Measurements from ENCODE around the gene THBD.

DNA sequence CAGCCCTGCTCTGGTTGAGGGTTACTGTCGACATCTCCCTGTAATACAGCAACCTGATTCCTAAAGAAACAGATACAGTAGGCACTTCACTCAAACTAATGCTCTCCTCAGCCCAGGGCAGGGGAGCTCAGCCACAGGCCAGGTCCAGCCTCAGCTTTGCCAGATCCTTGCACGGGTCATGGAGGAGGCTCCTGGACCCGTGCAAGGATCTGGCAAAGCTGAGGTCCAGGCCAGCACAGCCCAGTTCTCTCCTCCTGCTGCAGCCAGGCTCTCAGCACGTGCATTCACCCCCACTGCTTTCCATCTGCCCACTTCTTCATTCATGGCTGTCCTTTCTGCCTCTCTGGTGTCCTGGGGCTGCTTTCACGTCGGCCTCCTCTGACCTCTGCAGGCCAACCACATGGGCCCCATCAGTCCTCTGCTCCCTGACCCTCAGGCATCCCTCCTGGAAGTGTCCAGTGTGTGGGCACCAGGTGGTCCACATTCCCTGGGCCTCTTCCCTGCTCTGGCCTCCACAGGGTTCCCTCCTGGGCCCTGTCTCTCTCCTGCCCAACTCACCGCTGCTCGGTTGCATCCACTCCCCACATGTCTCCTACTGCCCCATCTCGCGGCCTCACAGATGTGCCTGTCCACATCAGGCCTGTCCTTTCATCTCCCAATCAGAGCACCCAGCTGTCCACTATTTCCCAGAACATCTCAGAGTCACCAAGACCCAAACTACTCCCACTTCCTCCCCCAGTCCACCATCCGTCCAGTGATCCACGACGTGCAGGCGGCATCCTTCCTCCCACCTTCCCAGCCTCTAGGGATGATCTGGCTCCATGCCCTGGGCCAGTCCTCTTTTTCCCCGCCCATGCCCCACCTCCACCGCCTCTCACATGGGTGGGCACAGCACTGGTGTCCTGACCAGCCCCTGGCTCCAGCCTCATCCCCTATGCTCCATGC, 48.4 kb upstream of the THBD start:
- TF ChIP-seq EZH2 (IDR thresholded peaks at IDR 0.05) (no peak), POLR2AphosphoS5 (IDR thresholded peaks at IDR 0.05; ENCODE audit: borderline replicate concordance, low read depth, low read length) (no peak)
